BLaER1 (cell line): ENCODE measurements around the gene SOWAHD.
"Not testable (repeated sequence)": the region's sequence is repeated elsewhere in the genome, so short reads cannot be mapped to it uniquely, and the experiment has no call there.

Experiments used
- H3K27ac ChIP-seq: shearing (Covaris generic); formaldehyde crosslinking; 2 replicates; pipeline ENCODE4 v1.8.1; 2022
- H3K27me3 ChIP-seq: shearing (Covaris generic); formaldehyde crosslinking; 2 replicates; pipeline ENCODE4 v1.8.1; 2022
- H3K36me3 ChIP-seq: shearing (Covaris generic); formaldehyde crosslinking; 2 replicates; pipeline ENCODE4 v1.8.1; 2022
- H3K4me1 ChIP-seq: shearing (Covaris generic); formaldehyde crosslinking; 2 replicates; pipeline ENCODE4 v1.8.1; 2022
- H3K4me2 ChIP-seq: shearing (Covaris generic); formaldehyde crosslinking; 2 replicates; pipeline ENCODE4 v1.8.1; 2022
- H3K4me3 ChIP-seq: shearing (Covaris generic); formaldehyde crosslinking; 2 replicates; pipeline ENCODE4 v1.8.1; 2022
- H3K9ac ChIP-seq: shearing (Covaris generic); formaldehyde crosslinking; 2 replicates; pipeline ENCODE4 v1.8.1; 2022
- H3K9me3 ChIP-seq: shearing (Covaris generic); formaldehyde crosslinking; 2 replicates; pipeline ENCODE4 v1.8.1; 2022
- H4K20me1 ChIP-seq: shearing (Covaris generic); formaldehyde crosslinking; 2 replicates; pipeline ENCODE4 v1.8.1; 2022
- Cebpa-rat ChIP-seq: shearing (Covaris generic); IDR thresholded peaks from 2 replicates; pipeline ENCODE4 v1.8.1; 2022

SOWAHD gene

GRCh38 chrX:119735467-119735866 is 22.9 kb upstream of the SOWAHD start:
- H3K4me3 ChIP-seq, result no peak overlapping the region
- H3K27me3 ChIP-seq, result no peaks in the 10 kb centered on the region
- peak overlapping the region; percentile 73 for H3K4me2 ChIP-seq
- H3K36me3 ChIP-seq, result no peaks in the 10 kb centered on the region
- no peak overlapping the region for H3K9ac ChIP-seq
- H4K20me1 ChIP-seq, result no peaks in the 10 kb centered on the region
- no peaks in the 10 kb centered on the region for H3K9me3 ChIP-seq
- TF ChIP-seq Cebpa-rat, result no peak
- H3K4me1 ChIP-seq, result peaks cover 33% of the 10 kb centered on the region
- peak overlapping the region; percentile 45; the same call in 1 of the 2 replicates for H3K27ac ChIP-seq

DNA sequence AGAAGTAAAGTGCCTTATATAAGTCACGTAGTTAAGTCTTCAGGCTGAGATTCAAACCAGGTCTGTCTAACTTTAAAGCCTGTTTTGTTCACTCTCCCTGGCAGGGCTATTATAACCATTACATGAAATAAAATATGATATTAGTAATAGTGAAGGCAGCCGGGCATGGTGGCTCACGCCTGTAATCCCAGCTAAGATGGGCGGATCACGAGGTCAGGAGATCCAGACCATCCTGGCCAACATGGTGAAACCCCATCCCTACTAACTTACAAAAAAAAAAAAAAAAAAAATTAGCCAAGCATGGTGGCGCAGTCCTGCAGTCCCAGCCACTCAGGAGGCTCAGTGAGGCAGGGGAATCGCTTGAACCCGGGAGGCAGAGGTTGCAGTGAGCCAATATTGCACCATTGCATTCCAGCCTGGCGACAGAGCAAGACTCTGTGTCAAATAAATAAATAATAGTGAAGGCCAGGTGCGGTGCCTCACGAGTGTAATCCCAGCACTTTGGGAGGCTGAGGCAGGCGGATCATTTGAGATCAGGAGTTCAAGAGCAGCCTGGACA is 22.1 kb upstream of the SOWAHD start:
- Histone ChIP-seq H3K27me3 (no peaks in the 10 kb centered on the region), H3K4me1 (peaks cover 33% of the 10 kb centered on the region), H3K9ac (no peak overlapping the region), H3K9me3 (peaks cover 3% of the 10 kb centered on the region; the same call in 1 of the 2 replicates), H3K4me2 (no peak overlapping the region), H4K20me1 (no peaks in the 10 kb centered on the region), H3K27ac (no peak overlapping the region), H3K4me3 (no peak overlapping the region), H3K36me3 (no peaks in the 10 kb centered on the region)
- TF ChIP-seq Cebpa-rat, result no peak

- H3K9ac ChIP-seq, result no peak overlapping the region
- no peaks in the 10 kb centered on the region for H3K36me3 ChIP-seq
- H3K27ac ChIP-seq, result no peak overlapping the region
- H3K27me3 ChIP-seq, result no peaks in the 10 kb centered on the region
- peaks cover 33% of the 10 kb centered on the region for H3K4me1 ChIP-seq
- H3K4me3 ChIP-seq, result no peak overlapping the region
- H3K4me2 ChIP-seq, result no peak overlapping the region
- H3K9me3 ChIP-seq, result peaks cover 6% of the 10 kb centered on the region; the same call in 1 of the 2 replicates
- TF ChIP-seq Cebpa-rat, result no peak
- H4K20me1 ChIP-seq, result no peaks in the 10 kb centered on the region
Observed at GRCh38 chrX:119738742-119739141, 19.6 kb upstream of the SOWAHD start.

- H3K9me3 ChIP-seq, result peaks cover 6% of the 10 kb centered on the region; the same call in 1 of the 2 replicates
- H3K27ac ChIP-seq, result no peak overlapping the region
- no peak overlapping the region for H3K4me3 ChIP-seq
- H4K20me1 ChIP-seq, result no peaks in the 10 kb centered on the region
- no peaks in the 10 kb centered on the region for H3K36me3 ChIP-seq
- H3K27me3 ChIP-seq, result no peaks in the 10 kb centered on the region
- no peak overlapping the region for H3K4me2 ChIP-seq
- no peak for TF ChIP-seq Cebpa-rat
- no peaks in the 10 kb centered on the region for H3K4me1 ChIP-seq
- H3K9ac ChIP-seq, result no peak overlapping the region
Observed at GRCh38 chrX:119745283-119745848, 13.0 kb upstream of the SOWAHD start.

- H3K9me3 ChIP-seq, H3K4me2 ChIP-seq, H3K4me3 ChIP-seq, H3K27me3 ChIP-seq, H3K36me3 ChIP-seq, H3K9ac ChIP-seq, H4K20me1 ChIP-seq, H3K27ac ChIP-seq: not testable (repeated sequence)
- peaks cover 18% of the 10 kb centered on the region for H3K4me1 ChIP-seq
Observed at GRCh38 chrX:119750131-119750530, 8.3 kb upstream of the SOWAHD start.

DNA sequence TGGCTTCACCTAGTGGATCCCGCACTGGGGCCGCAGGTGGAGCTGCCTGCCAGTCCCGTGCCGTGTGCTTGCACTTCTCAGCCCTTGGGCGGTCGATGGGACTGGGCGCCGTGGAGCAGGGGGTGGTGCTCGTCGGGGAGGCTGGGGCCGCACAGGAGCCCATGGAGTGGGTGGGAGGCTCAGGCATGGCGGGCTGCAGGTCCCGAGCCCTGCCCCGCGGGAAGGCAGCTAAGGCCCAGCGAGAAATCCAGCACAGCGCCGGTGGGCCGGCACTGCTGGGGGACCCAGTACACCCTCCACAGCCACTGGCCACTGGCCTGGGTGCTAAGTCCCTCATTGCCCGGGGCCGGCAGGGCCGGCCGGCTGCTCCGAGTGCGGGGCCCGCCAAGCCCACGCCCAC is 7.6 kb upstream of the SOWAHD start:
- not testable (repeated sequence) for H3K27ac ChIP-seq, H3K9ac ChIP-seq, H3K9me3 ChIP-seq, H4K20me1 ChIP-seq, H3K4me2 ChIP-seq, H3K36me3 ChIP-seq, H3K4me3 ChIP-seq, H3K27me3 ChIP-seq
- peaks cover 25% of the 10 kb centered on the region for H3K4me1 ChIP-seq

DNA sequence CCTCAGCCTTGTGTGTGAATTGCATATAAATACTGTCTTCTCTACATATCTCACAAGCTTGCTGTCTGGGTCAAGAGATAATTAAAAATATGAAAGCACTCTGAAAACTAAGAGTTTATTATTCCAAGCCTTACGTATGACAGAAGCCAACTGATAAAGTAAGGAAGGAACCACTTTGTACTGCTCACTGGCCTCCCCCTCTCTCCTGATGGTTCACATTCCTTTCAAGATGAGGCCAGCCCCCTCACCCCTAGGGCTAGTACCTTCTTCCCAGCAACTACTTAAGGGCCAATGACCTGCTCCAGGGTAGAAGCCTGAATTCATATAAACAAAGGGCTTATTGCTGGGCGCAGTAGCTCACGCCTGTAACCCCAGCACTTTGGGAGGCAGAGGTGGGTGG is 5.4 kb upstream of the SOWAHD start:
- no peak for TF ChIP-seq Cebpa-rat
- Histone ChIP-seq H4K20me1 (no peaks in the 10 kb centered on the region), H3K27ac (no peak overlapping the region), H3K9ac (no peak overlapping the region; the same call in 1 of the 2 replicates), H3K4me2 (no peak overlapping the region), H3K9me3 (0 out of 2 replicates have a peak, but pooled peaks cover 6% of the 10 kb centered on the region), H3K4me1 (peaks cover 47% of the 10 kb centered on the region), H3K27me3 (no peaks in the 10 kb centered on the region), H3K36me3 (no peaks in the 10 kb centered on the region), H3K4me3 (no peak overlapping the region)

DNA sequence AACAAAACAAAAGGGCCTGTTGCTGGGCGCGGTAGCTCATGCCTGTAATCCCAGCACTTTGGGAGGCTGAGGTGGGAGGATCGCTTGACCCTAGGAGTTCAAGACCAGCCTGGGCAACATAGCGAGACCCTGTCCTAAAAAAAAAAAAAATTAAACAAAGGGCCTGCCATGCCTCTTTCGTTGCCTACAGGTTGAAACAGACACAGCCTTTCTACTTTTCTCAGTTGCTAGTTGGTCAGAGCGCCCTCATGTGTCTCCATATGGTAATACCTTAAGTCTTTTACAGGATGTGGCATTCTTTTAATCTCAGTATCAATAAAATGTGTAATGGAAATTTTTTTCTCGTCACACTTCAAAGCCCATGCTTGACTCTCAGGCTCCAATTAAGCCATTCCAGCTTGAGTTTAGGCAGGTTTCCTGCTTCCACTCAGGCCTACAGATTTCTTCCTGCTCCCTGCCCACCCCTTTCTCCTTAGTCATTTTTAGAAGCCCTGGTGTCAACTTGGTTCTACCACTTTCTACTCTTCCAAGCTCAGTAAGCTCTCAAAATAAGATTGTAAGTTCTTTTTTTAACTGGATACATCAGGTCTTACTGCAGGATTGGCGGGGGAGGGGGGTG is 4.6 kb upstream of the SOWAHD start:
- peak overlapping the region; percentile 4; the same call in 1 of the 2 replicates for H3K4me2 ChIP-seq
- H3K4me3 ChIP-seq, result no peak overlapping the region
- TF ChIP-seq Cebpa-rat, result no peak
- no peak overlapping the region; the same call in 1 of the 2 replicates for H3K27ac ChIP-seq
- H4K20me1 ChIP-seq, result peaks cover 2% of the 10 kb centered on the region; the same call in 1 of the 2 replicates
- no peaks in the 10 kb centered on the region for H3K27me3 ChIP-seq
- peaks cover 54% of the 10 kb centered on the region for H3K4me1 ChIP-seq
- H3K36me3 ChIP-seq, result no peaks in the 10 kb centered on the region
- H3K9me3 ChIP-seq, result 0 out of 2 replicates have a peak, but pooled peaks cover 6% of the 10 kb centered on the region
- H3K9ac ChIP-seq, result no peak overlapping the region

DNA sequence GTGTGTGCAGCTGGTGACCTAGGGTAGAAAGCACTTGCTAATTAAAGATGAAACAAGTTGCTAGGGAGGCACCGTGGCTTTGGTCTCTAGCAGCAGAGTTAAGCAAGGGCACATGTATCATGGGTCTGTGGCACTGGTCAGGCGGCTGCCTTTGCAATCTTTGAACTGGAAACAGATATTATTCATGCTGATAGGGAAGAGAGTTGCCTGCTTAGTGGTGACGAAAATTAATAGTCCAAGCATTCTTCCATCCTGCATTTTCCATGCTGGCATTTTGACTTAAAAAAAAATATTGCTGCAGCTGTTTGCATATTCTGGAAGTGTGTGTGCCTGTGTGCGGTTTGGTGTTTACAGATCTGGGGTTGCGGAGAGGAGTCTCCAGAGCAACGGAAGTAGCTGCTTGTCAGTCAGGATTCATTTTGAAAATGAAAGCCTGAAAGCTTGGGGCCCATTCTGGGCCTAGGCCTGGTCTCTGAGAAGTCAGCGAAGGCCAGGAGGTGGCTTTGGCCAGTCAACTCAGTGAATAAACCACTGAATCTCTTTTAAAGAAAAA is 2.3 kb upstream of the SOWAHD start:
- no peaks in the 10 kb centered on the region for H3K27me3 ChIP-seq
- peak overlapping the region; percentile 20; the same call in 1 of the 2 replicates for H3K9ac ChIP-seq
- peak overlapping the region; percentile 92 for H3K4me2 ChIP-seq
- H3K36me3 ChIP-seq, result no peaks in the 10 kb centered on the region
- H3K4me3 ChIP-seq, result peak overlapping the region; percentile 3; the same call in 1 of the 2 replicates
- H3K27ac ChIP-seq, result peak overlapping the region; percentile 55
- TF ChIP-seq Cebpa-rat, result 0 out of 2 replicates have a peak, but pooled peaks have one; percentile 29
- H3K4me1 ChIP-seq, result peaks cover 77% of the 10 kb centered on the region
- H3K9me3 ChIP-seq, result 0 out of 2 replicates have a peak, but pooled peaks cover 2% of the 10 kb centered on the region
- peaks cover 19% of the 10 kb centered on the region for H4K20me1 ChIP-seq
